GM23248 (cell line): Measurements from ENCODE around the gene FBXW11.

ENCODE experiments used
- EZH2 ChIP-seq: fragments of 200-600 bp; sonication (generic); IDR thresholded peaks from 2 replicates; pipeline ENCODE4 v1.6.1; 2018; ENCODE audit warnings: antibody characterized with exemption, mild to moderate bottlenecking; ENCODE audit not compliant: insufficient read depth, poor library complexity, severe bottlenecking
- EZH2phosphoT487 ChIP-seq: fragments of 200-600 bp; sonication (generic); IDR thresholded peaks from 2 replicates; pipeline ENCODE4 v1.6.1; 2018; ENCODE audit warnings: antibody characterized with exemption, moderate library complexity, mild to moderate bottlenecking, low read depth; ENCODE audit not compliant: insufficient read depth

DNA sequence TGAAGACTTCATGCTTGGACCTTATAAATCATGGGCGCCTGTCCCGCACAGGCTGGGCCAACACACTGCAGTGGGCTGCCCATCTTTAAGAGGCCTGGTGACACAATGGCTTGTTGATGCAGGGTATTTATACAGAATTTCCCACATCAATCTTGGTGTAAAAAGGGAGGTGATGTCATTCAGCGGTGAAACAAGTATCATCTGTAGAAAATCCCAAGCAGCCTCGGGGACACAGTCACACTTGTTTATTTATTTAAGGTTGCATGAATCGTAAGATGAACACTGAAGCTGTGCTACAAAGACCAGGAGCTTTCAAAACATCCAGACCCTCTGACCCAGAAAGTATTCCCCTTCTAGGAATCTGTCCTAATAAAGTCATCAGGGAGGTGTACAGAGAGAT is 180.3 kb downstream of the FBXW11 start:
- TF ChIP-seq EZH2 (no peak), EZH2phosphoT487 (no peak)
